Glutamatergic neuron (in vitro differentiated cells): Measurements from ENCODE around the gene SORD. TPM values are rescaled to one million over a fixed set of nuclear protein-coding genes. Genes with fewer than 3 reads are reported as not detected.
"Not testable (repeated sequence)": the region's sequence is repeated elsewhere in the genome, so short reads cannot be mapped to it uniquely, and the experiment has no call there.

ENCODE experiments used
- DNase-seq: peaks from one replicate; pipeline ENCODE4 v3.0.0; 2022
- H3K27ac Mint-ChIP-seq: one replicate; pipeline ENCODE4 v1.8.0; 2020; ENCODE audit warnings: mild to moderate bottlenecking, mixed read lengths, inconsistent platforms; ENCODE audit not compliant: unreplicated experiment
- H3K27me3 Mint-ChIP-seq: one replicate; pipeline ENCODE4 v1.8.0; 2020; ENCODE audit warnings: mild to moderate bottlenecking, moderate library complexity, mixed read lengths, inconsistent platforms; ENCODE audit not compliant: unreplicated experiment
- H3K36me3 Mint-ChIP-seq: one replicate; pipeline ENCODE4 v1.8.0; 2020; ENCODE audit warnings: mild to moderate bottlenecking, mixed read lengths, inconsistent platforms; ENCODE audit not compliant: unreplicated experiment
- H3K4me1 Mint-ChIP-seq: one replicate; pipeline ENCODE4 v1.8.0; 2020; ENCODE audit warnings: mild to moderate bottlenecking, low read depth, mixed read lengths, inconsistent platforms; ENCODE audit not compliant: unreplicated experiment
- H3K4me3 Mint-ChIP-seq: one replicate; pipeline ENCODE4 v1.8.0; 2020; ENCODE audit warnings: mild to moderate bottlenecking, mixed read lengths, inconsistent platforms; ENCODE audit not compliant: unreplicated experiment
- H3K9me3 Mint-ChIP-seq: one replicate; pipeline ENCODE4 v1.8.0; 2020; ENCODE audit warnings: mild to moderate bottlenecking, moderate library complexity, mixed read lengths, inconsistent platforms; ENCODE audit not compliant: unreplicated experiment
- total RNA-seq: library from RNA; stranded (reverse); fragmentation: NEBNext Ultra II Directional; extraction: Animal tissue kit (Norgen Biotek cat#: 25700); gene quantifications from one replicate; pipeline ENCODE4 v1.2.1, GENCODE V29; 2021; ENCODE audit not compliant: unreplicated experiment
- TF ChIP-seq, protein P1 (sequence below): fragments of 200-600 bp; sonication (generic); IDR thresholded peaks from one replicate; pipeline ENCODE4 v1.5.0; 2021; ENCODE audit not compliant: partially characterized antibody, unreplicated experiment

SORD gene
- total RNA-seq, 1 donor from 2014 or later: 29.1 TPM

DNA sequence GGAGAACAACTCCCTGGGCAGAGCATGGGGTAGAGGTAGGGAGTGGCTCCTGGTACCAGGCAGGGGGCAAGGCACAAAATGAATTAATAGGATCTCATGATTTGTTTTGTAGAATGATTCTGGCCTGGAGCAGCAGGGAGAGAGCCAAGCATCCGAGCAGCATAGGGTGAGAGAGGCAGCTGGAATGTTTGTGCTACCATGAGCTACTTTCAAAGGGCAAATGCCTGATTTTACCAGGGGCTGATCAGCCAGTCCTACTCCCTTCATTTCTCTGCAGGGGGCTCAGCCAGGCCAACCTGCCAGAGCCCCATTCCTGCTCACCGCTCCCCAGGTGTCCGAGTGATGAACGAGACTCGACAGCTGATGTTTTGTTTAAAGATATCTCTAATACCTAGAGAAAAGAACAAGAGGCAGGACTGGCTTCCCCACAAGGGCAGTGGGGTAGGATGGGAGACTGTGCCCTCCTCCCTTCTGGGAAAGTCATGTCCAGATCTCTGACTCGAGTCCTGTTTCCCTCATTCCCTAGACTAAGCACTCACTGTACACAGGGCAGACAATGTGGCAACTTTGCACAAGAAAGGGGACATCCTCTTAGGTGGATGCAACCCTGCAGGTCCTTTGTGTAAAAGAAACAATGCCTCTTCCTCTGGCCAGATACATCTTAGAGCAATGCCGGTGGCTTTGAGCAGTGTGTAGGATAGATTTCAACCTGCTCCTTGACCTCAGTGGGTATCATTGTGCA lies 78.1 kb downstream of the SORD start:
- Mint-ChIP-seq H3K4me3 (no peak overlapping the region), H3K4me1 (no peaks in the 10 kb centered on the region), H3K36me3 (no peaks in the 10 kb centered on the region), H3K9me3 (peaks cover 3% of the 10 kb centered on the region), H3K27ac (no peak overlapping the region), H3K27me3 (peaks cover 6% of the 10 kb centered on the region)
- TF ChIP-seq, protein P1, sequence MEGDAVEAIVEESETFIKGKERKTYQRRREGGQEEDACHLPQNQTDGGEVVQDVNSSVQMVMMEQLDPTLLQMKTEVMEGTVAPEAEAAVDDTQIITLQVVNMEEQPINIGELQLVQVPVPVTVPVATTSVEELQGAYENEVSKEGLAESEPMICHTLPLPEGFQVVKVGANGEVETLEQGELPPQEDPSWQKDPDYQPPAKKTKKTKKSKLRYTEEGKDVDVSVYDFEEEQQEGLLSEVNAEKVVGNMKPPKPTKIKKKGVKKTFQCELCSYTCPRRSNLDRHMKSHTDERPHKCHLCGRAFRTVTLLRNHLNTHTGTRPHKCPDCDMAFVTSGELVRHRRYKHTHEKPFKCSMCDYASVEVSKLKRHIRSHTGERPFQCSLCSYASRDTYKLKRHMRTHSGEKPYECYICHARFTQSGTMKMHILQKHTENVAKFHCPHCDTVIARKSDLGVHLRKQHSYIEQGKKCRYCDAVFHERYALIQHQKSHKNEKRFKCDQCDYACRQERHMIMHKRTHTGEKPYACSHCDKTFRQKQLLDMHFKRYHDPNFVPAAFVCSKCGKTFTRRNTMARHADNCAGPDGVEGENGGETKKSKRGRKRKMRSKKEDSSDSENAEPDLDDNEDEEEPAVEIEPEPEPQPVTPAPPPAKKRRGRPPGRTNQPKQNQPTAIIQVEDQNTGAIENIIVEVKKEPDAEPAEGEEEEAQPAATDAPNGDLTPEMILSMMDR: no peak
- DNase-seq: no peak

DNA sequence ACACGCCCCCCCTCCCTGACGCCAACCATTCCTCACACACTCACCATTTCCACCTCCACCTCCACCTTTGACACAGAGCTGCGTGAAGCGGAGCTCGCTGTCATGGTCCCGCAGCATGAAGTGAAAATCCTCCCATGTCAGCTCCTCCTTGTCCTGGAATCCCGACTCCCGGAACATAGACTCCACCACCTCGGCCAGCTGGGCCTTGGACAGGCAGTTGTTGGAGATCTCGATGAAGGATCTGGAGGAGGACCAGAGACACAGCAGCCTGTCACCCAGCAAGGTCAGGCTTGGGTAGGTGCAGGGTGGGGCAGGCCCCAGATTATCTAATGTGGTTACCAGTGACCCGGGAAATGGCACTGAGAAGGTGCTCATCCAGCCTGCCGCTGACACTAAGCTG lies 78.8 kb downstream of the SORD start:
- TF ChIP-seq, protein P1: no peak
- H3K4me1 Mint-ChIP-seq: no peaks in the 10 kb centered on the region
- no peak overlapping the region for H3K27ac Mint-ChIP-seq
- no peak for DNase-seq
- peaks cover 3% of the 10 kb centered on the region for H3K9me3 Mint-ChIP-seq
- H3K27me3 Mint-ChIP-seq: peaks cover 3% of the 10 kb centered on the region
- no peak overlapping the region for H3K4me3 Mint-ChIP-seq
- H3K36me3 Mint-ChIP-seq: no peaks in the 10 kb centered on the region

DNA sequence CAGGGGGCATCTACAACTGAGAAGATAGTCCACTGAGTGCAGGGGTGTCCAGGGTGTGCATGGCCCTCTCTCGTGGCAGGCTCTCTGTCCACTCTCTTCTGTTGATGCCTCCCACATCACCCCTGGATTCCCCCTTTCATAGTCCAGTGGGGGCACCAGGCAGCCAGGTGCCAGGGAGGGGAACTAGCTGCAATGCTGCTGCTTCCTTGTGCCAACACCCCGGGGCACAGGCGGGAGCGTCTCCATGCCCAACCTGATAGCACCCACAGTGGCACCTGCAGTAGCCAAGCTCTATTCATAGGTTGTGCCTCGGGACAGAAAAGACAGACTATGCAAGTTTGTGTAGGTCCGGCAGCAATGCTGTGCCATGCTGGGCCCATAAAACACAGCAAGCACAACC lies 79.2 kb downstream of the SORD start:
- DNase-seq: no peak
- no peak overlapping the region for H3K27ac Mint-ChIP-seq
- H3K4me1 Mint-ChIP-seq: no peaks in the 10 kb centered on the region
- no peak overlapping the region for H3K4me3 Mint-ChIP-seq
- H3K27me3 Mint-ChIP-seq: peaks cover 3% of the 10 kb centered on the region
- H3K36me3 Mint-ChIP-seq: no peaks in the 10 kb centered on the region
- H3K9me3 Mint-ChIP-seq: peaks cover 3% of the 10 kb centered on the region
- TF ChIP-seq, protein P1: no peak

DNA sequence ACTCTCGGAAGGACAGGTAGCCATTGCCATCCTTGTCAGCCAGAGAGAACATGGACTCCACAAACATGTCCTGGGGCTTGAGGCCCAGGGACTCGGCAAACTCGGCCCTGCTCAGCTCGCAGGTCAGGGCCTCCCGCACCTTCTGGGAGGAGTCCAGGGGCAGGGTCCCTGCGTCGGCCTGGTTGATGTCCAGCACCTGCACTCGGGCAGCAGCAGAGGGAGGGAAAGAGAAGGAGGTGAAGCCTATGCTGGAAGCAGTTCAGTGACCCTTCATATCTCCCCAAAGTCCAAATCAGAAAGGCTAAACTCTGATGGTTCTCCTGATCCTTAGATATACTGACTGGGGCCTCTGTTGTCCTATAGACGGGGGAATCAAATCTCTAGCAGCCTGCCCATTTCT lies 81.2 kb downstream of the SORD start:
- not testable (repeated sequence) for H3K27me3 Mint-ChIP-seq, H3K4me3 Mint-ChIP-seq, H3K27ac Mint-ChIP-seq, DNase-seq, H3K36me3 Mint-ChIP-seq, H3K9me3 Mint-ChIP-seq, H3K4me1 Mint-ChIP-seq

DNA sequence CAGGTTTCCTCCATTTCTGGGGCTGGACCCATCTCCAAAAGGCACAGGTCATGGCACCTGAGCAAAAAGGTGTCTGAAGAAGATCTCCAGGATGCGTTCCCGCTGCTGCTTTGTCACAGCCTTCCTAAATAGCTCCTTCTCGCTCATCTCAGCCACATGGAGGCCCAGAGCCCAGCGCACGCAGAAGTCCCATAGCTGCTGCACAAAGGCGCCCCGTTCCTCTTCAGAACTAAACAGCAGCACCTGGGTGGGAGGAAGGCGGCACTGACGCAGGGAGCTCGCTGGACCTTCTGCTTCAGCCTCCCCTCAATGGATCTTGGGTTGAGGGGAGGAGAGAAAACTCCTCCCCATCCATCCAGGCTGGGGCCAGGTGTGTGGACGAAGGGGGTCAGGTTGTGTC lies 82.6 kb downstream of the SORD start:
- TF ChIP-seq, protein P1: no peak
- Mint-ChIP-seq H3K27ac (no peak overlapping the region), H3K4me1 (no peaks in the 10 kb centered on the region), H3K4me3 (no peak overlapping the region), H3K27me3 (peaks cover 11% of the 10 kb centered on the region), H3K36me3 (no peaks in the 10 kb centered on the region), H3K9me3 (peaks cover 3% of the 10 kb centered on the region)
- no peak for DNase-seq
